Panc1 (cell line): ENCODE data around the gene LRRTM2. TPM values are rescaled to one million over a fixed set of nuclear protein-coding genes. Genes with fewer than 3 reads are reported as not detected.
A peak's percentile ranks its signal among the peaks of the same experiment; 100 is the strongest.

ENCODE experiments used
- ATAC-seq: fragments of 200-7000 bp; cut with Tn5 transposase; 2 replicates; pipeline ENCODE4 v1.9.1; 2020; ENCODE audit warnings: mild to moderate bottlenecking, moderate library complexity
- BruUV-seq: library from RNA; stranded (reverse); fragments of 400-500 nt; replicated peaks from 2 replicates; lab custom pipeline; 2021; lab: Mats Ljungman, UMichigan
- CTCF ChIA-PET: fragments of 300-600 bp; sonication (Branson Sonifier 250); formaldehyde crosslinking; loops from one replicate; lab custom pipeline; 2022; ENCODE audit warnings: antibody characterized with exemption; lab: Charles Lee
- POLR2A ChIA-PET: fragments of 300-600 bp; sonication (Branson Sonifier 250); formaldehyde crosslinking; loops from one replicate; lab custom pipeline; 2022; ENCODE audit warnings: antibody characterized with exemption; lab: Charles Lee
- DNase-seq: peaks from one replicate; pipeline ENCODE4 v3.0.0-alpha.2; 2010; ENCODE audit warnings: low read depth, low spot score
- H3K27ac ChIP-seq: 2 replicates; pipeline ENCODE4 v1.5.1; 2011; ENCODE audit warnings: mild to moderate bottlenecking, low read length, inconsistent platforms
- H3K27me3 ChIP-seq: fragments of 200-500 bp; sonication (Bioruptor generic); 2 replicates; pipeline ENCODE4 v1.6.0; 2014; ENCODE audit warnings: low read length, inconsistent platforms; ENCODE audit not compliant: control insufficient read depth, insufficient read depth
- H3K36me3 ChIP-seq: fragments of 200-500 bp; sonication (Bioruptor generic); 2 replicates; pipeline ENCODE4 v1.5.1; 2014; ENCODE audit warnings: inconsistent platforms, mild to moderate bottlenecking, low read length, moderate library complexity; ENCODE audit not compliant: control insufficient read depth, insufficient read depth
- H3K4me1 ChIP-seq: 2 replicates; pipeline ENCODE4 v1.5.1; 2011; ENCODE audit warnings: inconsistent platforms, mild to moderate bottlenecking, low read length, moderate library complexity; ENCODE audit not compliant: control insufficient read depth, insufficient read depth
- H3K4me3 ChIP-seq, 2 experiments: 2 replicates each; pipeline ENCODE4 v1.5.1; 2011 to 2012; ENCODE audit warnings: low read depth in 2 of 2, low read length in 2 of 2, mild to moderate bottlenecking in 2 of 2, inconsistent platforms in 1 of 2, moderate library complexity in 1 of 2
- H3K9me3 ChIP-seq: fragments of 200-500 bp; sonication (Bioruptor generic); 2 replicates; pipeline ENCODE4 v1.5.1; 2014; ENCODE audit warnings: low read depth, mild to moderate bottlenecking, inconsistent platforms, low read length, moderate library complexity; ENCODE audit not compliant: control insufficient read depth, insufficient read depth
- CTCF ChIP-seq: fragments of 450-650 bp; IDR thresholded peaks from 2 replicates; pipeline ENCODE4 v1.5.1; 2017; ENCODE audit warnings: mild to moderate bottlenecking
- POLR2AphosphoS5 ChIP-seq: IDR thresholded peaks from 2 replicates; pipeline ENCODE4 v1.6.1; 2012; ENCODE audit warnings: mild to moderate bottlenecking, low read depth, low read length, moderate library complexity
- REST ChIP-seq, 2 experiments: IDR thresholded peaks; 2 replicates each; pipeline ENCODE4 v1.6.1; 2011 to 2012; ENCODE audit warnings: low read depth in 2 of 2, control low read depth in 1 of 2, low read length in 1 of 2, mild to moderate bottlenecking in 1 of 2, moderate library complexity in 1 of 2; ENCODE audit not compliant: insufficient read depth in 1 of 2
- SIN3A ChIP-seq: IDR thresholded peaks from 2 replicates; pipeline ENCODE4 v1.6.1; 2012; ENCODE audit warnings: low read depth, mild to moderate bottlenecking, low read length, moderate library complexity, borderline replicate concordance; ENCODE audit not compliant: insufficient read depth
- TCF7L2 ChIP-seq: IDR thresholded peaks from 2 replicates; pipeline ENCODE4 v1.6.1; 2011; ENCODE audit warnings: mild to moderate bottlenecking, low read depth, low read length, inconsistent platforms
- in situ Hi-C: cut with HindIII; loops from 2 replicates; pipeline ENCODE4 v1.10.0; 2016; ENCODE audit warnings: low sequenced_read_pairs, low pct_unique_long_range_greater_than_20kb
- intact Hi-C: fragments of 100-400 bp; cut with micrococcal nuclease; formaldehyde crosslinking; loops from one replicate; pipeline ENCODE4 v1.10.0; 2022; ENCODE audit not compliant: unreplicated experiment
- total RNA-seq: library from RNA; stranded (reverse); gene quantifications from one replicate; pipeline ENCODE4 v1.2.1, GENCODE V29; 2021; ENCODE audit not compliant: unreplicated experiment

Gene LRRTM2
- total RNA-seq, 1 experiment from 2014 or later, result not detected

- TF ChIP-seq TCF7L2 (no peak), POLR2AphosphoS5 (no peak), SIN3A (no peak), REST (IDR thresholded peaks at IDR 0.05; ENCODE audit: insufficient read depth in 1 of 2, low read depth in 2 of 2, low read length in 1 of 2) (no peak), CTCF (no peak)
- intact Hi-C loops (no loop called here), in situ Hi-C loops (no loop called here)
- H3K4me1 ChIP-seq, result no peaks in the 10 kb centered on the region
- ChIA-PET CTCF (interaction anchor here (0.6 to 0.9 kb wide), 2 partner anchors 224 to 438 kb away, joined by 3 to 14 read pairs; no protein-coding TSS in a partner anchor), POLR2A (interaction anchor here (0.5 to 0.8 kb wide), 2 partner anchors 31 to 58 kb away, joined by 3 to 4 read pairs; no protein-coding TSS in a partner anchor)
- no peak overlapping the region for H3K4me3 ChIP-seq
- no peak for DNase-seq
- no peaks in the 10 kb centered on the region for H3K9me3 ChIP-seq
- BruUV-seq, result no TSS peak
- ATAC-seq, result peak; percentile 62; the same call in 1 of the 2 replicates
- no peak overlapping the region for H3K27ac ChIP-seq
- H3K27me3 ChIP-seq, result no peaks in the 10 kb centered on the region
- peaks cover 19% of the 10 kb centered on the region for H3K36me3 ChIP-seq
Observed at GRCh38 chr5:138824516-138824915, 50.6 kb downstream of the LRRTM2 start.

DNA sequence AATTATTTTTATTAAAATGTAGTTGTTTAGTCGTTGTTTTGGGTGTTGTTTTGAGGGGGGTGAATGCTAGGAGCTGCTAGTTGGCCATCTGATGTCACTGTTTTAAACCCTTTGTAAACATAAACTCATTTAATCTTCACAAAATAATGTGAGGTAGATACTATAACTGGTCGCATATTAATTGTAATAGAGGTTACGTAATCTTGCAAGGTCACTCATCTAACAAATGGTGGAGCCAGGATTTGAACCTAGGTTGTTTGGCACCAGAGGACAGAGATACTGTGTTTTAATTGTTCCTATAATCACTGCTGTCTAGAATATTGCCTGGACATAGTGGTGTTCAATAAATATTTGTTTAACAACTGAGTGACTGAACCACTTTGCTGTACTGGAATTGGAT lies 54.4 kb downstream of the LRRTM2 start:
- Histone ChIP-seq H3K4me3 (no peak overlapping the region), H3K9me3 (no peaks in the 10 kb centered on the region), H3K4me1 (no peaks in the 10 kb centered on the region), H3K27me3 (no peaks in the 10 kb centered on the region), H3K36me3 (peaks cover 2% of the 10 kb centered on the region; the same call in 1 of the 2 replicates), H3K27ac (no peak overlapping the region)
- ATAC-seq (no peak), DNase-seq (no peak)
- intact Hi-C loops (no loop called here), in situ Hi-C loops (no loop called here)
- POLR2A ChIA-PET, result no interaction called here
- no peak for TF ChIP-seq CTCF
- TF ChIP-seq TCF7L2, result no peak
- TF ChIP-seq REST (IDR thresholded peaks at IDR 0.05; ENCODE audit: insufficient read depth in 1 of 2, low read depth in 2 of 2, low read length in 1 of 2), result no peak
- no peak for TF ChIP-seq SIN3A
- no peak for TF ChIP-seq POLR2AphosphoS5
- CTCF ChIA-PET, result no interaction called here
- BruUV-seq, result no TSS peak
